ENCODE measurements around the gene NRAP. TPM values are rescaled to one million over a fixed set of nuclear protein-coding genes. Genes with fewer than 3 reads are reported as not detected.

Gene NRAP
- total and polyA plus RNA-seq, 2 of the 4 experiments (the other 2 are of a cell fraction), result not detected

- Histone ChIP-seq H2BK120ac (ENCODE audit: low read depth, low read length) (no peak overlapping the region), H3K9ac (ENCODE audit: low read depth, low read length) (no peak overlapping the region), H3K56ac (ENCODE audit: extremely low read depth, insufficient read depth, low read length) (no peak overlapping the region), H4K8ac (ENCODE audit: low read depth in 2 of 2, low read length in 2 of 2) (no peak overlapping the region), H2AK5ac (ENCODE audit: low read depth, low read length) (no peak overlapping the region), H3K4me1 (ENCODE audit: control insufficient read depth, insufficient read depth, low read length) (no peaks in the 10 kb centered on the region), H3K14ac (replicated peaks; ENCODE audit: low read depth, low read length) (no peak overlapping the region), H3K9me3 (ENCODE audit: control insufficient read depth, insufficient read depth, low read length) (no peaks in the 10 kb centered on the region), H3K18ac (ENCODE audit: low read depth, low read length) (no peak overlapping the region), H4K5ac (ENCODE audit: low read depth, low read length) (no peak overlapping the region), H3K79me1 (ENCODE audit: low read depth in 1 of 2, low read length in 2 of 2) (no peaks in the 10 kb centered on the region), H2BK15ac (ENCODE audit: low read depth, low read length) (no peak overlapping the region), H2BK5ac (ENCODE audit: low read depth, low read length, poor library complexity, severe bottlenecking) (no peak overlapping the region), H3K23ac (ENCODE audit: low read depth, low read length) (no peak overlapping the region), H3K4ac (ENCODE audit: low read depth, low read length) (no peak overlapping the region), H2AFZ (replicated peaks; ENCODE audit: low read length, poor library complexity) (no peak overlapping the region), H3K4me3 (ENCODE audit: insufficient read depth, low read depth, low read length) (no peak overlapping the region), H3K9me1 (ENCODE audit: insufficient read depth, low read length) (no peaks in the 10 kb centered on the region), H3K27me3 (ENCODE audit: control insufficient read depth, insufficient read depth, low read length) (peaks cover 6% of the 10 kb centered on the region; the same call in 1 of the 2 replicates), H4K91ac (ENCODE audit: insufficient read depth, low read depth, low read length) (no peak overlapping the region), H3K4me2 (ENCODE audit: low read depth, low read length) (no peak overlapping the region), H3K27ac (ENCODE audit: insufficient read depth, low read length) (no peak overlapping the region), H2AK9ac (replicated peaks; ENCODE audit: low read depth, low read length, poor library complexity) (no peak overlapping the region), H3K36me3 (ENCODE audit: control insufficient read depth, insufficient read depth, low read length) (no peaks in the 10 kb centered on the region), H4K20me1 (ENCODE audit: insufficient read depth, low read length) (no peaks in the 10 kb centered on the region), H2BK20ac (ENCODE audit: low read depth, low read length) (no peak overlapping the region)
- POLR2A ChIA-PET (ENCODE audit: unreplicated experiment), result no interaction called here
- ATAC-seq (ENCODE audit: low read depth), result no peak
- dilution Hi-C loops (cut with HindIII; ENCODE audit: low sequenced_read_pairs, unreplicated experiment) (no loop called here), intact Hi-C loops (cut with micrococcal nuclease) (no loop called here), in situ Hi-C loops (cut with MboI; ENCODE audit: low sequenced_read_pairs) (no loop called here)
- no peak for DNase-seq
- no CpG with 5 or more reads among the region's 5 CpGs for WGBS, 2 experiments (ENCODE audit: extremely low coverage in 2 of 2, insufficient read length in 1 of 2)
- TF ChIP-seq BHLHE40 (IDR thresholded peaks at IDR 0.05; ENCODE audit: low read depth, low read length) (no peak), CHD1 (IDR thresholded peaks at IDR 0.05; ENCODE audit: low read depth, low read length) (no peak), CEBPB (IDR thresholded peaks at IDR 0.05; ENCODE audit: low read depth, low read length) (no peak), MAZ (IDR thresholded peaks at IDR 0.05; ENCODE audit: borderline replicate concordance, low read depth, low read length) (no peak), MXI1 (IDR thresholded peaks at IDR 0.05; ENCODE audit: borderline replicate concordance, low read depth, low read length) (no peak), SMC3 (IDR thresholded peaks at IDR 0.05; ENCODE audit: low read depth, low read length) (no peak), NFE2L2 (IDR thresholded peaks at IDR 0.05; ENCODE audit: low read depth, low read length) (no peak), MAFK (IDR thresholded peaks at IDR 0.05; ENCODE audit: low read depth, low read length) (no peak), FOS (IDR thresholded peaks at IDR 0.05; ENCODE audit: low read depth, low read length) (no peak), POLR2A (IDR thresholded peaks at IDR 0.05; ENCODE audit: low read depth, low read length) (no peak), RAD21 (IDR thresholded peaks at IDR 0.05; ENCODE audit: low read length) (no peak)
- TF ChIP-seq, protein P1, sequence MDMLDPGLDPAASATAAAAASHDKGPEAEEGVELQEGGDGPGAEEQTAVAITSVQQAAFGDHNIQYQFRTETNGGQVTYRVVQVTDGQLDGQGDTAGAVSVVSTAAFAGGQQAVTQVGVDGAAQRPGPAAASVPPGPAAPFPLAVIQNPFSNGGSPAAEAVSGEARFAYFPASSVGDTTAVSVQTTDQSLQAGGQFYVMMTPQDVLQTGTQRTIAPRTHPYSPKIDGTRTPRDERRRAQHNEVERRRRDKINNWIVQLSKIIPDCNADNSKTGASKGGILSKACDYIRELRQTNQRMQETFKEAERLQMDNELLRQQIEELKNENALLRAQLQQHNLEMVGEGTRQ (IDR thresholded peaks at IDR 0.05; ENCODE audit: low read depth, low read length), result no peak
- CTCF ChIA-PET, result interaction anchor here (1.2 to 1.6 kb wide), 2 partner anchors 8 to 12 kb away, joined by 4 to 7 read pairs; no protein-coding TSS in a partner anchor
- no TSS peak for BruUV-seq (replicated peaks)
Measured at GRCh38 chr10:113562704-113563103, 101.1 kb downstream of the NRAP start.
